ENCODE measurements around the gene RNF130. TPM values are rescaled to one million over a fixed set of nuclear protein-coding genes. Genes with fewer than 3 reads are reported as not detected.

Gene RNF130
- total and polyA plus RNA-seq, 2 of the 13 experiments (the other 11 are each of a cell fraction or from before 2014, with no cell fraction given): 28.2 to 28.3 TPM

GRCh38 chr5:180070756-180071530 lies 616 bp downstream of the RNF130 start (continued):
- TF ChIP-seq ATRX (CRISPR knock-in tag; IDR thresholded peaks at IDR 0.05; ENCODE audit: borderline replicate concordance) (no peak), ATF6 (CRISPR knock-in tag; conservative IDR thresholded peaks at IDR 0.05) (no peak), NAIF1 (CRISPR knock-in tag; IDR thresholded peaks at IDR 0.05; ENCODE audit: borderline replicate concordance) (no peak), ZNF224 (CRISPR knock-in tag; IDR thresholded peaks at IDR 0.05) (no peak), CHD4 (IDR thresholded peaks at IDR 0.05; ENCODE audit: borderline replicate concordance, low read length) (no peak), EHMT2 (IDR thresholded peaks at IDR 0.05; ENCODE audit: borderline replicate concordance, low read depth, low read length) (no peak), REXO4 (CRISPR knock-in tag; IDR thresholded peaks at IDR 0.05; ENCODE audit: borderline replicate concordance) (0 out of 2 replicates have a peak, but pooled peaks have one; percentile 39), CTCF (CRISPR knock-in tag; IDR thresholded peaks at IDR 0.05) (no peak), ZNF136 (CRISPR knock-in tag; IDR thresholded peaks at IDR 0.05; ENCODE audit: low read depth) (no peak), MLX (CRISPR knock-in tag; IDR thresholded peaks at IDR 0.05) (no peak), ZNF761 (CRISPR knock-in tag; conservative IDR thresholded peaks at IDR 0.05) (no peak), TARDBP (CRISPR knock-in tag; IDR thresholded peaks at IDR 0.05) (0 out of 2 replicates have a peak, but pooled peaks have one; percentile 16), CCDC6 (CRISPR knock-in tag; IDR thresholded peaks at IDR 0.05) (no peak), SAP130 (CRISPR knock-in tag; IDR thresholded peaks at IDR 0.05; ENCODE audit: low read depth) (peak; percentile 32), ELF1 (CRISPR knock-in tag; IDR thresholded peaks at IDR 0.05) (no peak), BCL6 (CRISPR knock-in tag; IDR thresholded peaks at IDR 0.05) (no peak), TEAD2 (CRISPR knock-in tag; IDR thresholded peaks at IDR 0.05) (no peak), ZNF609 (CRISPR knock-in tag; IDR thresholded peaks at IDR 0.05; ENCODE audit: borderline replicate concordance) (no peak), POLR2AphosphoS5 (IDR thresholded peaks at IDR 0.05; ENCODE audit: low read depth, low read length) (no peak)
